GM19328 (cell line): ENCODE results near the gene XRCC6.
A peak's percentile ranks its signal among the peaks of the same experiment; 100 is the strongest.
"Not testable (repeated sequence)": the region's sequence is repeated elsewhere in the genome, so short reads cannot be mapped to it uniquely, and the experiment has no call there.

Source experiments
- ATAC-seq: cut with Tn5 transposase; IDR thresholded peaks from one replicate; pipeline ENCODE4 v1.9.1; 2021; ENCODE audit warnings: mild to moderate bottlenecking, moderate library complexity; ENCODE audit not compliant: unreplicated experiment

XRCC6 gene

GRCh38 chr22:41683052-41683451, 62.0 kb downstream of the XRCC6 start:
- ATAC-seq, result no peak

- no peak for ATAC-seq
These were observed 62.5 kb downstream of the XRCC6 start for GRCh38 chr22:41683616-41684015.

GRCh38 chr22:41684194-41684593, 63.1 kb downstream of the XRCC6 start:
- no peak for ATAC-seq

- ATAC-seq, result not testable (repeated sequence)
These were observed 65.8 kb downstream of the XRCC6 start for GRCh38 chr22:41686890-41687289.

- ATAC-seq, result no peak
These were observed 66.8 kb downstream of the XRCC6 start for GRCh38 chr22:41687901-41688364.

GRCh38 chr22:41688365-41689211, 67.5 kb downstream of the XRCC6 start, which contains the start of gene SNU13:
TSS of gene SNU13 (minus strand) at chr22:41688867. CDS start at chr22:41688796, 71 bp downstream.
- ATAC-seq, result peak; percentile 73

- no peak for ATAC-seq
These were observed 69.4 kb downstream of the XRCC6 start for GRCh38 chr22:41690476-41690875.

GRCh38 chr22:41695211-41695610, 74.1 kb downstream of the XRCC6 start:
- no peak for ATAC-seq

GRCh38 chr22:41696703-41697102, 75.6 kb downstream of the XRCC6 start:
- ATAC-seq, result no peak

- no peak for ATAC-seq
These were observed 76.2 kb downstream of the XRCC6 start for GRCh38 chr22:41697126-41697775.

- no peak for ATAC-seq
These were observed 78.4 kb downstream of the XRCC6 start, which contains the start of gene MEI1 for GRCh38 chr22:41699264-41700107. TSS of gene MEI1 (plus strand) at chr22:41699503. CDS start at chr22:41699539, 36 bp downstream.

GRCh38 chr22:41700108-41700364, 78.9 kb downstream of the XRCC6 start:
- ATAC-seq, result no peak

GRCh38 chr22:41702763-41703162, 81.7 kb downstream of the XRCC6 start:
- no peak for ATAC-seq

GRCh38 chr22:41709341-41709740, 88.2 kb downstream of the XRCC6 start:
- ATAC-seq, result no peak

- no peak for ATAC-seq
These were observed 91.9 kb downstream of the XRCC6 start for GRCh38 chr22:41713004-41713403.
